ENCODE data around the gene SUGP2. TPM values are rescaled to one million over a fixed set of nuclear protein-coding genes. Genes with fewer than 3 reads are reported as not detected.
"Not testable (repeated sequence)": the region's sequence is repeated elsewhere in the genome, so short reads cannot be mapped to it uniquely, and the experiment has no call there.

Gene SUGP2
- total RNA-seq, 1 donor from 2014 or later, result 68.2 TPM

GRCh38 chr19:18964121-18964520 lies 69.2 kb downstream of the SUGP2 start:
- intact Hi-C loops (cut with micrococcal nuclease), result no loop called here
- no peak overlapping the region for H3K4me3 ChIP-seq
- no peak for DNase-seq
- H3K4me1 ChIP-seq, result peaks cover 6% of the 10 kb centered on the region
- no peak for TF ChIP-seq CTCF (IDR thresholded peaks at IDR 0.05; ENCODE audit: borderline replicate concordance)
- H3K9me3 ChIP-seq (replicated peaks), result no peaks in the 10 kb centered on the region
- no peaks in the 10 kb centered on the region for H3K36me3 ChIP-seq
- H3K27ac ChIP-seq (replicated peaks), result no peak overlapping the region
- peaks cover 36% of the 10 kb centered on the region for H3K27me3 ChIP-seq (ENCODE audit: low read depth)

GRCh38 chr19:18961767-18962620 lies 71.3 kb downstream of the SUGP2 start:
- H3K4me3 ChIP-seq, result no peak overlapping the region
- no peak for TF ChIP-seq CTCF (IDR thresholded peaks at IDR 0.05; ENCODE audit: borderline replicate concordance)
- H3K27ac ChIP-seq (replicated peaks), result no peak overlapping the region
- peaks cover 40% of the 10 kb centered on the region for H3K27me3 ChIP-seq (ENCODE audit: low read depth)
- H3K4me1 ChIP-seq, result no peaks in the 10 kb centered on the region
- H3K9me3 ChIP-seq (replicated peaks), result no peaks in the 10 kb centered on the region
- intact Hi-C loops (cut with micrococcal nuclease), result no loop called here
- no peak for DNase-seq
- no peaks in the 10 kb centered on the region for H3K36me3 ChIP-seq

- H3K4me3 ChIP-seq, result no peak overlapping the region
- no peak for TF ChIP-seq CTCF (IDR thresholded peaks at IDR 0.05; ENCODE audit: borderline replicate concordance)
- peaks cover 40% of the 10 kb centered on the region for H3K27me3 ChIP-seq (ENCODE audit: low read depth)
- no peaks in the 10 kb centered on the region for H3K36me3 ChIP-seq
- H3K9me3 ChIP-seq (replicated peaks), result no peaks in the 10 kb centered on the region
- H3K27ac ChIP-seq (replicated peaks), result no peak overlapping the region
- intact Hi-C loops (cut with micrococcal nuclease), result no loop called here
- H3K4me1 ChIP-seq, result no peaks in the 10 kb centered on the region
- DNase-seq, result no peak
These were observed 72.9 kb downstream of the SUGP2 start for GRCh38 chr19:18960370-18960769.

- Histone ChIP-seq H3K27ac (replicated peaks) (no peak overlapping the region), H3K4me1 (no peaks in the 10 kb centered on the region), H3K27me3 (ENCODE audit: low read depth) (peaks cover 6% of the 10 kb centered on the region), H3K4me3 (no peak overlapping the region), H3K36me3 (no peaks in the 10 kb centered on the region), H3K9me3 (replicated peaks) (no peaks in the 10 kb centered on the region)
- intact Hi-C loops (cut with micrococcal nuclease), result no loop called here
- no peak for DNase-seq
- TF ChIP-seq CTCF (IDR thresholded peaks at IDR 0.05; ENCODE audit: borderline replicate concordance), result no peak
These were observed 78.3 kb downstream of the SUGP2 start for GRCh38 chr19:18955042-18955441.

- Histone ChIP-seq H3K4me3 (no peak overlapping the region), H3K27me3 (ENCODE audit: low read depth) (peaks cover 4% of the 10 kb centered on the region), H3K4me1 (no peaks in the 10 kb centered on the region), H3K36me3 (no peaks in the 10 kb centered on the region), H3K9me3 (replicated peaks) (no peaks in the 10 kb centered on the region), H3K27ac (replicated peaks) (no peak overlapping the region)
- intact Hi-C loops (cut with micrococcal nuclease), result no loop called here
- DNase-seq, result no peak
- no peak for TF ChIP-seq CTCF (IDR thresholded peaks at IDR 0.05; ENCODE audit: borderline replicate concordance)
These were observed 79.2 kb downstream of the SUGP2 start for GRCh38 chr19:18954094-18954493.

DNA sequence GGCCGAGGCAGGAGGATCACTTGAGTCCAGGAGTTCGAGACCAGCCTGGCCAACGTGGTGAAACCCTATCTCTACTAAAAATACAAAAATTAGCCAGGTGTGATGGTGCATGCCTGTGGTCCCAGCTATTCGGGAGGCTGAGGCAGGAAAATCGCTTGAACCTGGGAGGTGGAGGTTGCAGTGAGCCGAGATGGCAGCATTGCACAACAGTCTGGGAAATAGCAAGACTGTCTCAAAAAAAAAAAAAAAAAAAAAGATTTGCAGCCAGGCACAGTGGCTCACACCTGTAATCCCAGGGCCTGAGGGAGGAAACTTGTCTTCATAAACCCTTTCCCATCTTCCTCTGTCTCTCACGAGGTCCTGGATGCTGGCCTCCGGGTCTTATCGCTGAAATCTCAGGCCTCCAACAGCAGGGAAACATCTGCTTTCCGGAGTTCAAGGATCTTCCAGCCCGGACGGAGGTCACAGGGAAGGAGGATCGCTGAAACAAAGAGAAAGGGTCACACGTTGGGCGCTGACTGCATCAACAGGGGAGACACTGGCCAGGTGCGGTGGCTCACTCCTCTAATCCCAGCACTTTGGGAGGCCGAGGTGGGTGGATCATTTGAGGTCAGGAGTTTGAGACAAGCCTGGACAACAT lies 80.8 kb downstream of the SUGP2 start:
- H3K4me1 ChIP-seq; H3K4me3 ChIP-seq; H3K27me3 ChIP-seq (ENCODE audit: low read depth); H3K36me3 ChIP-seq; H3K27ac ChIP-seq (replicated peaks); DNase-seq; intact Hi-C loops (cut with micrococcal nuclease); H3K9me3 ChIP-seq (replicated peaks): not testable (repeated sequence)
